SK-N-SH (cell line): Measurements from ENCODE around the gene ZBTB17. TPM values are rescaled to one million over a fixed set of nuclear protein-coding genes. Genes with fewer than 3 reads are reported as not detected.

Experiments
- CTCF ChIA-PET: fragments of 300-600, 350-600 bp; formaldehyde crosslinking; extraction: SDS; loops from one replicate; lab custom pipeline; 2021; lab: Yijun Ruan, JAX
- POLR2A ChIA-PET: fragments of 350-600 bp; sonication (Branson Sonifier 250); formaldehyde crosslinking; extraction: SDS; loops from one replicate; lab custom pipeline; 2020; ENCODE audit warnings: antibody characterized with exemption, inconsistent platforms; lab: Yijun Ruan, JAX
- DNase-seq: peaks from one replicate; pipeline ENCODE4 v3.0.0; 2012
- H2AFZ ChIP-seq: fragments of 200-600 bp; sonication (generic); 2 replicates; pipeline ENCODE4 v1.8.1; 2016; ENCODE audit warnings: antibody characterized with exemption, mild to moderate bottlenecking, low read depth
- H3F3A ChIP-seq: fragments of 200-600 bp; sonication (generic); replicated peaks from 2 replicates; pipeline ENCODE3; 2016; ENCODE audit warnings: antibody characterized with exemption, mild to moderate bottlenecking; ENCODE audit not compliant: insufficient read depth
- H3K27ac ChIP-seq, 2 experiments: fragments of 200-500 bp in 1 of 2; fragments of 200-600 bp in 1 of 2; sonication (Bioruptor generic) in 1 of 2; sonication (generic), shearing (Covaris generic) in 1 of 2; 2 replicates each; pipeline versions ENCODE4 v1.5.1 to v1.6.1; 2014 to 2016; ENCODE audit warnings: low read depth in 2 of 2, inconsistent platforms in 1 of 2, low read length in 1 of 2, mild to moderate bottlenecking in 1 of 2, mixed read lengths in 1 of 2
- H3K27me3 ChIP-seq: fragments of 200-600 bp; sonication (generic), shearing (Covaris generic); 2 replicates; pipeline ENCODE4 v1.6.1; 2016; ENCODE audit warnings: mixed run types; ENCODE audit not compliant: insufficient read depth
- H3K36me3 ChIP-seq, 2 experiments: fragments of 200-500 bp in 1 of 2; fragments of 200-600 bp in 1 of 2; sonication (Bioruptor generic) in 1 of 2; sonication (generic) in 1 of 2; replicated peaks in 1 of 2; 2 replicates each; pipeline versions ENCODE3 to v1.5.1; 2014 to 2016; ENCODE audit warnings: low read length in 1 of 2, mild to moderate bottlenecking in 1 of 2; ENCODE audit not compliant: insufficient read depth in 2 of 2, control insufficient read depth in 1 of 2
- H3K4me1 ChIP-seq, 2 experiments: fragments of 200-500 bp in 1 of 2; fragments of 200-600 bp in 1 of 2; sonication (Bioruptor generic) in 1 of 2; sonication (generic), shearing (Covaris generic) in 1 of 2; 2 replicates each; pipeline versions ENCODE4 v1.5.1 to v1.6.1; 2014 to 2016; ENCODE audit warnings: low read depth in 1 of 2, low read length in 1 of 2, mixed run types in 1 of 2; ENCODE audit not compliant: insufficient read depth in 2 of 2, control insufficient read depth in 1 of 2
- H3K4me2 ChIP-seq: fragments of 200-600 bp; sonication (generic), shearing (Covaris generic); 2 replicates; pipeline ENCODE4 v1.6.1; 2017; ENCODE audit warnings: mixed run types
- H3K4me3 ChIP-seq, 2 experiments: fragments of 200-500 bp in 1 of 2; fragments of 200-600 bp in 1 of 2; sonication (Bioruptor generic) in 1 of 2; sonication (generic), shearing (Covaris generic) in 1 of 2; 2 replicates each; pipeline versions ENCODE4 v1.5.1 to v1.8.1; 2014 to 2016; ENCODE audit warnings: low read depth in 2 of 2, inconsistent platforms in 1 of 2, low read length in 1 of 2, mild to moderate bottlenecking in 1 of 2, mixed read lengths in 1 of 2, moderate library complexity in 1 of 2
- H3K79me2 ChIP-seq: fragments of 200-600 bp; sonication (generic); 2 replicates; pipeline ENCODE4 v1.8.1; 2017; ENCODE audit warnings: mild to moderate bottlenecking; ENCODE audit not compliant: insufficient read depth
- H3K9ac ChIP-seq: fragments of 200-600 bp; sonication (generic); 2 replicates; pipeline ENCODE4 v1.6.1; 2017; ENCODE audit warnings: mixed run types
- H3K9me2 ChIP-seq: fragments of 200-600 bp; sonication (generic); 2 replicates; pipeline ENCODE4 v1.6.1; 2017; ENCODE audit warnings: mixed run types
- H3K9me3 ChIP-seq: fragments of 200-600 bp; sonication (generic); 2 replicates; pipeline ENCODE4 v1.6.1; 2017; ENCODE audit warnings: mixed run types, mild to moderate bottlenecking, moderate library complexity
- H4K20me1 ChIP-seq: fragments of 200-600 bp; sonication (generic); 2 replicates; pipeline ENCODE4 v1.6.1; 2017; ENCODE audit warnings: mild to moderate bottlenecking, mixed run types; ENCODE audit not compliant: insufficient read depth
- EP300 ChIP-seq, 2 experiments: IDR thresholded peaks; 2 replicates each; pipeline versions ENCODE4 v1.4.0 to v1.6.1; 2012; ENCODE audit warnings: borderline replicate concordance in 1 of 2, low read depth in 1 of 2, low read length in 1 of 2
- GABPA ChIP-seq: IDR thresholded peaks from 2 replicates; pipeline ENCODE4 v1.4.0; 2012; ENCODE audit warnings: low read depth, mild to moderate bottlenecking
- GATA2 ChIP-seq: sonication (generic); formaldehyde crosslinking; IDR thresholded peaks from 2 replicates; pipeline ENCODE4 v1.5.0; 2020; ENCODE audit warnings: mild to moderate bottlenecking, missing genetic modification reagents
- MEF2A ChIP-seq: IDR thresholded peaks from 2 replicates; pipeline ENCODE4 v1.4.0; 2012; ENCODE audit warnings: low read depth, borderline replicate concordance
- NFIC ChIP-seq: IDR thresholded peaks from 2 replicates; pipeline ENCODE4 v1.4.0; 2012; ENCODE audit warnings: borderline replicate concordance
- RCOR1 ChIP-seq: fragments of 150-350 bp; IDR thresholded peaks from 2 replicates; pipeline ENCODE4 v1.6.1; 2017; ENCODE audit warnings: antibody characterized with exemption, low read length
- REST ChIP-seq: IDR thresholded peaks from 2 replicates; pipeline ENCODE4 v1.6.1; 2012; ENCODE audit warnings: mild to moderate bottlenecking, low read depth, low read length, moderate library complexity
- SMC3 ChIP-seq: IDR thresholded peaks from 2 replicates; pipeline ENCODE4 v1.6.1; 2012; ENCODE audit warnings: low read depth, low read length, improper control_type of control experiment
- WGBS: methylation state at CpG from one replicate; pipeline ENCODE4 v1.1.6; 2017; ENCODE audit warnings: low lambda C conversion rate; 5-methylcytosine and 5-hydroxymethylcytosine counted together
- polyA plus RNA-seq, 3 experiments: library from polyadenylated mRNA; depleted of rRNA; stranded (reverse); fragments of >200 nt; gene quantifications; 2 replicates each; pipeline ENCODE4 v1.2.3, GENCODE V29; 2012

The ZBTB17 gene
- polyA plus RNA-seq, 1 of the 3 experiments (the other 2 are of a cell fraction), result 56.4 TPM

- DNase-seq, result no peak
- Histone ChIP-seq H4K20me1 (no peaks in the 10 kb centered on the region), H3K27me3 (no peaks in the 10 kb centered on the region), H3F3A (peaks cover 58% of the 10 kb centered on the region), H3K9ac (no peak overlapping the region), H3K79me2 (peaks cover 91% of the 10 kb centered on the region), H3K9me3 (no peaks in the 10 kb centered on the region), H2AFZ (no peak overlapping the region), H3K27ac (peak overlapping the region; percentile 85 to 93), H3K4me1 (peaks cover 71 to 87% of the 10 kb centered on the region in 2 experiments), H3K9me2 (no peaks in the 10 kb centered on the region), H3K4me2 (peak overlapping the region; percentile 76), H3K36me3 (peaks cover 0 to 4% of the 10 kb centered on the region in 2 experiments), H3K4me3 (no peak overlapping the region)
- 88% methylated on average over 3 of the region's 3 CpGs for WGBS
- TF ChIP-seq MEF2A, result no peak
- CTCF ChIA-PET, result interaction anchor here (1.1 to 2.0 kb wide), 3 partner anchors 22 to 163 kb away, joined by 4 read pairs; partner anchors contain the start of gene ZBTB17
- POLR2A ChIA-PET, result no interaction called here
Measured at GRCh38 chr1:15954316-15954715, 21.6 kb downstream of the ZBTB17 start.

GRCh38 chr1:15953791-15954241 is 22.1 kb downstream of the ZBTB17 start:
- TF ChIP-seq RCOR1 (peak; percentile 42; the same call in 1 of the 2 replicates), EP300 (IDR thresholded peaks at IDR 0.05; ENCODE audit: borderline replicate concordance in 1 of 2, low read depth in 1 of 2, low read length in 1 of 2) (peak in 1 of 2 experiments; percentile 47; a peak in 1 of 4 replicates), GABPA (no peak), NFIC (0 out of 2 replicates have a peak, but pooled peaks have one; percentile 7), REST (no peak), SMC3 (no peak), GATA2 (CRISPR knock-in tag) (peak; percentile 68)
- Histone ChIP-seq H3K27me3 (no peaks in the 10 kb centered on the region), H3K36me3 (peaks cover 0 to 4% of the 10 kb centered on the region in 2 experiments), H3K9me3 (no peaks in the 10 kb centered on the region), H3K79me2 (peaks cover 91% of the 10 kb centered on the region), H4K20me1 (no peaks in the 10 kb centered on the region; the same call in 1 of the 2 replicates), H3K4me2 (peak overlapping the region; percentile 76), H3F3A (peaks cover 60% of the 10 kb centered on the region), H3K4me3 (no peak overlapping the region), H3K9me2 (no peaks in the 10 kb centered on the region), H3K27ac (peak overlapping the region; percentile 85 to 93), H2AFZ (no peak overlapping the region), H3K4me1 (peaks cover 76 to 87% of the 10 kb centered on the region in 2 experiments), H3K9ac (peak overlapping the region; percentile 46; the same call in 1 of the 2 replicates)
- ChIA-PET POLR2A (no interaction called here), CTCF (interaction anchor here (0.6 to 2.0 kb wide), 6 partner anchors 22 to 162 kb away, joined by 3 to 4 read pairs (median 4); partner anchors contain the start of gene ZBTB17)
- 10% methylated on average over 1 of the region's 1 CpG for WGBS
- peak; percentile 79 for DNase-seq
